PC-3 (cell line): Measurements from ENCODE around the gene HSD17B12. TPM values are rescaled to one million over a fixed set of nuclear protein-coding genes. Genes with fewer than 3 reads are reported as not detected.

ENCODE experiments used
- ATAC-seq: fragments of 200-7000 bp; cut with Tn5 transposase; 2 replicates; pipeline ENCODE4 v1.9.1; 2020; ENCODE audit warnings: mild to moderate bottlenecking, moderate library complexity
- BruUV-seq: library from RNA; stranded (reverse); fragments of 400-500 nt; replicated peaks from 2 replicates; lab custom pipeline; 2021; lab: Mats Ljungman, UMichigan
- CTCF ChIA-PET: fragments of 300-600 bp; sonication (Branson Sonifier 250); formaldehyde crosslinking; loops from one replicate; lab custom pipeline; 2022; ENCODE audit warnings: antibody characterized with exemption; lab: Charles Lee
- POLR2A ChIA-PET: fragments of 300-600 bp; sonication (Branson Sonifier 250); formaldehyde crosslinking; loops from one replicate; lab custom pipeline; 2022; ENCODE audit warnings: antibody characterized with exemption; ENCODE audit not compliant: unreplicated experiment; lab: Charles Lee
- DNase-seq: peaks from one replicate; pipeline ENCODE4 v3.0.0-alpha.2; 2015
- H2AFZ ChIP-seq: fragments of 300-600 bp; sonication (generic); 2 replicates; pipeline ENCODE4 v1.6.0; 2016; ENCODE audit warnings: antibody characterized with exemption, low read length
- H3F3A ChIP-seq: fragments of 300-600 bp; sonication (generic); one replicate; pipeline ENCODE4 v1.6.0; 2017; ENCODE audit warnings: antibody characterized with exemption, low read length, control low read depth, mild to moderate bottlenecking; ENCODE audit not compliant: unreplicated experiment
- H3K27ac ChIP-seq: fragments of 300-600 bp; sonication (generic); 2 replicates; pipeline ENCODE4 v1.5.1; 2016; ENCODE audit warnings: mild to moderate bottlenecking, low read length
- H3K27me3 ChIP-seq: fragments of 300-600 bp; sonication (generic); 2 replicates; pipeline ENCODE4 v1.6.1; 2016; ENCODE audit warnings: low read length, mixed read lengths
- H3K36me3 ChIP-seq: fragments of 300-600 bp; sonication (generic); 2 replicates; pipeline ENCODE4 v1.6.1; 2016; ENCODE audit warnings: low read depth, mixed run types, low read length, mixed read lengths
- H3K4me1 ChIP-seq: fragments of 300-600 bp; sonication (generic); 2 replicates; pipeline ENCODE4 v1.5.1; 2016; ENCODE audit warnings: low read length; ENCODE audit not compliant: insufficient read depth
- H3K4me2 ChIP-seq: fragments of 300-600 bp; sonication (generic); 2 replicates; pipeline ENCODE4 v1.6.0; 2016; ENCODE audit warnings: low read length
- H3K4me3 ChIP-seq: fragments of 300-600 bp; sonication (generic); 2 replicates; pipeline ENCODE4 v1.5.1; 2016; ENCODE audit warnings: mild to moderate bottlenecking, low read length, mixed read lengths
- H3K79me2 ChIP-seq: fragments of 300-600 bp; sonication (generic); 2 replicates; pipeline ENCODE4 v1.6.1; 2017; ENCODE audit warnings: low read length, mixed read lengths
- H3K9ac ChIP-seq: fragments of 300-600 bp; sonication (generic); 2 replicates; pipeline ENCODE4 v1.6.0; 2016; ENCODE audit warnings: mild to moderate bottlenecking, low read length
- H3K9me2 ChIP-seq: fragments of 300-600 bp; sonication (generic); replicated peaks from 2 replicates; pipeline ENCODE4 v1.6.1; 2016; ENCODE audit warnings: mixed run types, low read length, mixed read lengths
- H3K9me3 ChIP-seq: fragments of 300-600 bp; sonication (generic); 2 replicates; pipeline ENCODE4 v1.6.1; 2016; ENCODE audit warnings: low read length, mixed read lengths
- H4K20me1 ChIP-seq: fragments of 300-600 bp; sonication (generic); 2 replicates; pipeline ENCODE4 v1.6.1; 2016; ENCODE audit warnings: low read length, mixed read lengths
- CTCF ChIP-seq: fragments of 300-600 bp; sonication (generic); conservative IDR thresholded peaks from 2 replicates; pipeline ENCODE4 v1.5.1; 2017; ENCODE audit warnings: antibody characterized with exemption, low read depth, mild to moderate bottlenecking, low read length
- EZH2 ChIP-seq: fragments of 300-600 bp; sonication (generic); IDR thresholded peaks from one replicate; pipeline ENCODE4 v1.6.1; 2017; ENCODE audit warnings: antibody characterized with exemption, mild to moderate bottlenecking, low read length; ENCODE audit not compliant: unreplicated experiment
- EZH2phosphoT487 ChIP-seq: fragments of 300-600 bp; sonication (generic); IDR thresholded peaks from 2 replicates; pipeline ENCODE4 v1.6.1; 2018; ENCODE audit warnings: mild to moderate bottlenecking, antibody characterized with exemption, low read length, borderline replicate concordance
- intact Hi-C: fragments of 100-400 bp; cut with micrococcal nuclease; formaldehyde crosslinking; loops from 2 replicates; pipeline ENCODE4 v1.9.0; 2023
- total RNA-seq: library from RNA; depleted of rRNA; stranded (reverse); fragments of >200 nt; gene quantifications from 2 replicates; pipeline ENCODE4 v1.2.3, GENCODE V29; 2014

HSD17B12 gene
- total RNA-seq, 1 experiment from 2014 or later, result 77.6 TPM

- H3K79me2 ChIP-seq, result no peaks in the 10 kb centered on the region
- H4K20me1 ChIP-seq, result no peaks in the 10 kb centered on the region
- TF ChIP-seq EZH2 (no peak), CTCF (no peak), EZH2phosphoT487 (no peak)
- POLR2A ChIA-PET, result no interaction called here
- no peak overlapping the region for H3K9ac ChIP-seq
- H3K27me3 ChIP-seq, result no peaks in the 10 kb centered on the region
- DNase-seq (no peak), ATAC-seq (no peak)
- no peak overlapping the region for H3K4me3 ChIP-seq
- no TSS peak for BruUV-seq
- intact Hi-C loops, result no loop called here
- H3K36me3 ChIP-seq, result no peaks in the 10 kb centered on the region; the same call in 1 of the 2 replicates
- H3K27ac ChIP-seq, result no peak overlapping the region
- no peaks in the 10 kb centered on the region for H3F3A ChIP-seq
- no peaks in the 10 kb centered on the region for H3K9me3 ChIP-seq
- no peak overlapping the region for H3K4me2 ChIP-seq
- H3K4me1 ChIP-seq, result no peaks in the 10 kb centered on the region
- no peak overlapping the region for H2AFZ ChIP-seq
- CTCF ChIA-PET, result no interaction called here
- H3K9me2 ChIP-seq, result no peaks in the 10 kb centered on the region
Measured at GRCh38 chr11:43837879-43838278, 157.3 kb downstream of the HSD17B12 start.

GRCh38 chr11:43842021-43842420 lies 161.5 kb downstream of the HSD17B12 start:
- Histone ChIP-seq H3K27ac (no peak overlapping the region), H3K9me3 (no peaks in the 10 kb centered on the region), H4K20me1 (no peaks in the 10 kb centered on the region), H3K27me3 (no peaks in the 10 kb centered on the region), H3K79me2 (no peaks in the 10 kb centered on the region), H2AFZ (no peak overlapping the region), H3K9me2 (no peaks in the 10 kb centered on the region), H3K4me1 (no peaks in the 10 kb centered on the region), H3K4me2 (no peak overlapping the region), H3K4me3 (no peak overlapping the region), H3K9ac (no peak overlapping the region), H3F3A (no peaks in the 10 kb centered on the region), H3K36me3 (peaks cover 4% of the 10 kb centered on the region; the same call in 1 of the 2 replicates)
- POLR2A ChIA-PET, result no interaction called here
- CTCF ChIA-PET, result no interaction called here
- intact Hi-C loops, result no loop called here
- no peak for ATAC-seq
- TF ChIP-seq EZH2phosphoT487 (no peak), CTCF (no peak), EZH2 (no peak)
- BruUV-seq, result no TSS peak
- no peak for DNase-seq

- intact Hi-C loops, result no loop called here
- no peaks in the 10 kb centered on the region for H3K9me2 ChIP-seq
- no peaks in the 10 kb centered on the region for H3K9me3 ChIP-seq
- no peaks in the 10 kb centered on the region for H3F3A ChIP-seq
- no peaks in the 10 kb centered on the region for H3K79me2 ChIP-seq
- DNase-seq (no peak), ATAC-seq (no peak)
- H3K9ac ChIP-seq, result no peak overlapping the region
- ChIA-PET CTCF (no interaction called here), POLR2A (no interaction called here)
- no peaks in the 10 kb centered on the region for H3K27me3 ChIP-seq
- H3K4me3 ChIP-seq, result no peak overlapping the region
- H3K36me3 ChIP-seq, result peaks cover 4% of the 10 kb centered on the region; the same call in 1 of the 2 replicates
- H4K20me1 ChIP-seq, result no peaks in the 10 kb centered on the region
- no peak overlapping the region for H2AFZ ChIP-seq
- H3K4me2 ChIP-seq, result no peak overlapping the region
- no peak overlapping the region for H3K27ac ChIP-seq
- TF ChIP-seq EZH2, result no peak
- TF ChIP-seq EZH2phosphoT487, result no peak
- no peak for TF ChIP-seq CTCF
- BruUV-seq, result no TSS peak
- no peaks in the 10 kb centered on the region for H3K4me1 ChIP-seq
Measured at GRCh38 chr11:43845816-43846215, 165.3 kb downstream of the HSD17B12 start.
